Ureter (tissue), 1 donor: ENCODE measurements around the gene HTR1D. TPM values are rescaled to one million over a fixed set of nuclear protein-coding genes. Genes with fewer than 3 reads are reported as not detected.

Experiments
- DNase-seq: peaks from one replicate; pipeline ENCODE4 v3.0.0-alpha.2; 2020; ENCODE audit warnings: low spot score
- total RNA-seq: library from RNA; stranded (reverse); gene quantifications from one replicate; pipeline ENCODE4 v1.2.4, GENCODE V29; 2023
- donor health status: DM: yes; HTN: yes; CAD: no.

Gene HTR1D
- total RNA-seq, 1 donor from 2014 or later = 0.91 TPM

DNA sequence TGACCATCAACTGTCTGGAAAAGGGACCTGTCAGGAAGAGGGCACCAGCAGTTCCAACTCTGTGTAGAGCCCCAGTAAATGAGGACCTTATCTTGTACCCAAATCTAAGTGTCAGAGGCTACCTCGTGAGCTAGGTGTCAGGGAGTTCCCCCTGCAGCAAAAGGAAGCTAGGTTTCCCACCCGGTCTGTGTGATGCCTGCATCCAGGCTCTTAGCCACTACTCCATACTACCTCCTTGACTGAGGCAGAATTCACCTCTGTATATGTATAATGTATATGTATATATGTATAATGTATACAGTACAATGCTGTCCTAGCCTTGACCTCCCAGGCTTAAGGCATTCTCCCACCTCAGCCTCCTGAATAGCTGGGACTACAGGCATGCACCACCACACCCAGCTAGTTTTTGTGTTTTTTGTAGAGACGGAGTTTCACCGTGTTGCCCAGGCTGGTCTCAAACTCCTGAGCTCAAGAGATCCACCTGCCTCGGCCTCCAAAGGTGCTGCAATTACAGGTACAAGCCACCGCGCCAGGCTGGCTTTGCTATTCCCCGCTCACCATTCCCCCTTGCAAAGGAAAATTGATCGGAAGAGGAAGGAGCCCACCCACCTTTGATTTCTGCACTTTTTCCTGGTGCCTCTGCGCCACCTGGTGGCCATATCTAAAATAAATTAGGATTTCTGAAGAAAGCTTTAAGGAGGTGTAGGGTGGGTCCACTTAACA, 32.9 kb downstream of the HTR1D start:
- no peak for DNase-seq

DNA sequence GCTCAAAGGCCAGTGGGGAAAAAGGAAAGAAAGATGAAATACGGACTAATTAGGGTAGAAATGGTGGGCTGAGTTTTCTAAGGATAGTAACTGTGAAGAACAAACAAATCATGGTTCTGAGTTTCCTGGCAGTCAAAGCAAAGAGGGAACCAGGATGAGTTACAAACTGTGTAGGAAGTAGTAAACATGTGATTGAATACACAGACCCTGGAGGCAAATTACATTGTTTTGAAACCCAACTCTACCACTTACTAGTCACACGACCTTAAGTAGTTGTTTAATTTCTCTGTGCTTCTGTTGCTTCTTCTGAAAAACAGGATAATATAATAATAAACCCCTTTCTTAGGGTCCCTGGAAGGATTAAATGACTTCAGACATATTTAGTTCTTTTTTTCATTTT, 37.4 kb downstream of the HTR1D start:
- no peak for DNase-seq

DNA sequence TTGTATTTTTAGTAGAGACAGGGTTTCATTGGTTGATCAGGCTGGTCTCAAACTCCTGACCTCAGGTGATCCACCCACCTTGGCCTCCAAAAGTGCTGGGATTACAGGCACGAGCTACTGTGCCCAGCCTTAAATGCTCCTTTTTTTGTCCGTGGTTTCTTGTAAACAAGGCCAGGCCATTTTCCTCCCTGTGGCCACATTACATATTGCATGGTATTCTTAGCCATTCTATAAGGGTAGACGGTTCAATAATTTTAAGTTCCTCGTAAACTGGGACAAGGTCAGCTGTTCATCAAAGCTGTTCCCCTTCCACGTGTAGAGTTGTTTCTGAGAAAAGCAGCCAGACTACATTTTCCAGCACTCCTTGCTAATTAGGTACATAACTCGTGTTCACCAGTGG, 38.4 kb downstream of the HTR1D start:
- no peak for DNase-seq

DNA sequence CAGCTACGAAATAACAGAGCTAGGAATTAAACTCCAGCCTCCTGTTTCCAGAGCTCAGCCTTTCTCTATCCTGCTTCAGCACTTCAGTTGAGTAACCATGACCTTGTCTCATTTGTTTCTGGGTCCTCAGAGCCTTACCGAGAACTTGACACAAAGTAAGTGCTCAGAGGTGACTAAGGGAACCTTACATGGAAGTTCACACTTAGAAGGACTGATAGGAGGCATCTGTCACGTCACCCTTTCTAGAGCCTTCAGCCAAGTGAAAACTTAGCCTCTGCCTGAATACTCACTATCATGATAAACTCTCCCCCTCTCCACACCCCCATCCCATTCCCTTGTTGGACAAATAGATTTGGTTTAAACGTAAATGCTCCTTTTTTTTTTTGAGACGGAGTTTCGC, 38.9 kb downstream of the HTR1D start:
- no peak for DNase-seq

DNA sequence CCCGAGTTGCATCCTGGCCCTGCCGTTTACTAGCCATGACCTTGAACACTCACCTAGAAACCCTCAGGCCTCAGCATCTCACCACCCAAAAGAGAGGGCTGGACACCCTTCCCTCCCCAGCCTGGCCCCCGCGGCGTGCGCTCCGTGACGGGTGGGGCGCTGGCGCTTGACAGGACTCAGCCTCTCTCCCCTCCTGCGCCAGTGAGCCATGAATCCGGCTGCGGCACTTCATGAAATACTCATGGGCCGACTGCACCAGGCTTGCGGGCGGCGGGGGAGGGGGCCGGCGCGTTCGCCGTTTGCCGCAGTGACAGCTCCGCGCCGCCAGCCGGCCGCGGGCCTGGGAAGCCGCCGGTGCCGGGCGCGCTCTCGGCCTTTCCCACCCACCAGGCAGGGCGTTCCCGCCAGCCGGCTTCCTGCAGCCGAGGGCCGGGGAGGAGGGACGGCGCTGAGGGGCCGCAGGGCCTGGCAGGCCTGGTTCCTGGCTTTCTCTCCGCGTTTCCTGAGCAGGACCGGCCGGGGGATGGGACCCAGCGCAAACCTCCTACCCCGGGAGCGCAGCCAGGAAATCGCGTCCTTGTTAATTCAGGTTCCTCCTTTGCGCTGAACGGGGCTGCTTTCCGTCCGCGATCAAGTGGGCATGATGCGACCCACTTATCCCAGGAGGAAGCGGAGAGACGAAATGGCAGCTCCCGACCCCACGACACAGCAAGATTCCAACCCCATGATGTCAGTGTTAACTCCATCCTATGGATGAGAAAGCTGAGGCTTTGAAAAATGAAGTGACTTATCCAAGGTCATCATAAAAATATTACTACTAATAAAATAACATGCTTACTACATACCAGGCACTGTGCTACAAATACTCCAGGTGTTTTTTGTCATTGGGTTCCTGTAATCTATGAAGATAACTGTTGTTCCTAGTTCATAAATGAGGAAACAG, 39.6 kb downstream of the HTR1D start:
- peak; percentile 82 for DNase-seq

DNA sequence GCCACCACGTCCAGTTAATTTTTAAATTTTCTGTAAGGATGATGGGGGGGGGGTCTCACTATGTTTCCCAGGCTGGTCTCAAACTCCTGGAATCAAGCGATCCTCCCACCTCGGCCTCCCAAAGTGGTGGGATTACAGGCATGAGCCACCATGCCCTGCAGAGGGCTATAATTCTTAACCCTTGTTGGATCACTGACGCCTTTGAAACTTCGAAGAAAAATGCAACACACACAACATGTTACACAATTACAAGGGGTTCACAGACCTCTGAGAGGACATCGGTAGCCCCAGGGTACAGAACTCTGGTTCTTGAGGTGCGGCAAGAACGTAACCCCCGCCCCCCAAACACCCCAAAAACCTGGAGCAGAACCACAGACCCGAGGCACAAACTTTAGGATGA, 40.3 kb downstream of the HTR1D start:
- no peak for DNase-seq

DNA sequence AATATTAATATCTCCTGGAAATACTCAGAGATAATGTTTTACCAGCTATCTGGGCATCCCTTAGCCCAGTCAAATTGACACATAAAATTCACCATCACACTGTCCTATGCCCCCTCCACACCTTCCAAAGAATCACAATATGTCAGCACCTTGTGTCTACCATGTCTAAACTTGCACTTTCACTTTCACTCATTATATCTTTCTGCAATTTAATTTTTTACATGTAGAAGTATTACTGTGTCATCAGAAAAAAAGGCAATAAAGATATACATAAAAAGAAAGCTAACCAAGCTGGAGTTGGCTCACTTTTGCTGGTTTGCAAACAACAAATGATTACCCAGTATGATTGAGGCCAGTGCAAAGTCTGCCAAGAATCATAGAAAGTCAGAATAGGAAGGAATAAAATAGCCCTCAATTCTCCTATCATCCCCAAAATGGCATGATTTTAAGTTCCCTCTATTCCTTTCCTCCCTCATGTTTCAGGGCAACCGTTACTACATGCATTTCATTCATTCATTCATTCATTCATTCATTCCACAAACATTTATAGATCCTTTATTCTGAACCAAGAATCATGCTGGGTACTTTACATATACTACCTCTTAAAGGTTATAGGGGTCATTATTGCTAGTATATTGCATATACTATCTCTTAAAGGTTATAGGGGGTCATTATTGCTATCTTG, 42.7 kb downstream of the HTR1D start:
- DNase-seq = no peak

DNA sequence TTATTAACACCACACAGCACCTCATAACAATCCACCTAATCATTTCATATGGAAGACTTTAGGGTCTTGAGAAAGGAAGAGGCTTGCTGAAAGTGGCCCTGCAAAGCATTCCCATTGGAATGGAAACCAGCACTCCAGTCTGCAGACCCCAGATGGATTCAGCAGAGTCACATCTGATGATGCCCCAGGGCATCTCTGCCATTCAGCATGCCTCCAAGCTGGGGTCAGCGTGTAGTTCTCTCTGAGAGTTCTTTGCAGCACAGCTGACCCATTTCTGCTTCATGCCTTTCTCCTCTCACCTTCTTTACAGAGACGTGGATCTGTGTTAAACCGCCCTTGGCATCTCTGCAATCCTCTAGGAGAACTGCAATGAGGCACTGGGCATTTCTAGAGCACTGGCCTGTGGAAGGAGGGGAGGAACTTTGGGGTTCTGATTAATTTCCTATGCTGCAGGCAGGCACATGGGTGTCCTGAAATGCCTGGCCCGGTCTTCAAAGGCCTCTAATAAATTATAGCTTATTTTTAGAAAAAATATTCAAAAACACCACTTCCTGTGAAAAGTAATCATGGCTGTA, 46.0 kb downstream of the HTR1D start:
- no peak for DNase-seq

DNA sequence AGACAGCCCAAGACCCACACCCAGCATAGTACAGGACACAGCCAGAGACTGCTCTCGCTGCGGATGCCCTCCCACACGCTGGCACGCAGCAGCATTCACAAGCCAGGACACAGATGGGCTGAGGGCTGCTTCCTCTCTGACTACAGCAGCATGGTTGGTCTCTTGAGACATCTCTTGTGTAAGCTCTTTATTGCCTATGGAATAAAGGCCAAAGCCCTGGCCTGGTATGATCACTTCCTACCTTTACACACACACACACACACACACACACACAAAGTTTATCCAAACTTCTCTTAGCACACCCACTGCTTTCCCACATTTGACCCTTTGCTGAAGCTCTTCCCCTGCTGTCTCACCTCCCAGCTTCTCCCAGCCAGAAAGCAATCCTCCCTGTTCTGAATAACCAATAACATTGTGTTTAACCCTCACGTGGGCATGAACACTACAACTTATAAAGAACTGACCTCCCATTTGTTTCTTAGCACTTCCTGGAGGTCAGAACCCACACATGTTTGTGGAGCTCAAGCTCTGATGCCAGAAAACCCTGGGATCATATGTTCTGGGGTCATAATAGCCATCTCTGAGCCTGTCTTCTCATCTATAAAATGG, 47.5 kb downstream of the HTR1D start:
- DNase-seq = peak; percentile 70

DNA sequence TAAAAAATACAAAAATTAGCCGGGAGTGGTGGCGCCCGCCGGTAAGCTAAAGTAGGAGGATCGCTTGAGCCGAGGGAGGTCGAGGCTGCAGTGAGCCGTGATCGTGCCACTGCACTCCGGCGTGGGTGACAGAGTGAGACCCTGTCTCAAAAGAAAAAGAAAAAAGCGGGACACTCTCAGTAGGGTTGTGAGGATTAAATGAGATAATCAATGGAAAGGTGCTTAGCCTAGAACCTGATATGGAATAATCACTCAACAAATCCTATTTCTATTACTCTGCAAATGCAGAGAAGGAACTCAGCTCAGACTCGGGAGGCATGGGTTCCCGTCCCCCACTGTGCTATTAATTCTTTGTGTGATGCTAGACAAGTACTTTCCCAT, 48.1 kb downstream of the HTR1D start:
- DNase-seq = no peak

DNA sequence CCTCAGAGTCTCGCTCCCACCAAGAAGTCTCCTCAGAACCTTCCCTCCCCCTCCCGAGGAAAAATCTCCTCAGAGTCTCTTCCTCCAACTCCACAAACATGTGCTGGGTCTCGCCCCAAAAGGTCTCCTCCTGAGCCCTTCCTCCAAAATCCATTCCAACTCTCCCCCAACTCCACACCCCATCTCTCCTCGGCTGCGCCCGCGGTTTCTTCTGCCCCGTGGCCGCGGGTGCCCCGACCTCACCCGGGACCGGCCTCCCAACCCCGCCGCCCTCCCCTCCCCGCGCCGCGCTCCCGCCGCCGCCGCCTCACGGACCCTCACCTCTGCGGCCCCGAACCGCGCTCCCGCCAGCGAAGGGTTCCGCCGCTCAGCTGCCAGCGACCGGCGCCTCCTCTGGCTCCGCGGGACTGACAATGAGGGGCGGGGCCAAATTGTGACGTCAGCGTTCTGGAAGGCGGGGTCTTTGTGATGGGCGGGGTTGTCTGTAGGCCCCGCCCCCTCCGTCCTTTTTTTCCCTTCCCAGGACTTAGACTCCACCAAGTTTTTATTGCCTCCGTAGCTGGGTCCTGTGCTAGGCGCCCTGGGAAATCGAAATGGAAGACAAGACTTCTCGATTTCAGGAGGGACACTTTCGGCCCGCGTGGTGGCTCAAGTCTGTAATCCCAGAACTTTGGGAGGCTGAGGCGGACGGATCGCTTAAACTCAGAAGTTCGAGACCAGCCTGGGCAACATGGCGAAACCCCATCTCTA, 48.7 kb downstream of the HTR1D start, which contains the start of gene LUZP1:
TSS of gene LUZP1 (minus strand) at position 412 of the 750 bp plus-strand sequence.
- DNase-seq = peak; percentile 94

DNA sequence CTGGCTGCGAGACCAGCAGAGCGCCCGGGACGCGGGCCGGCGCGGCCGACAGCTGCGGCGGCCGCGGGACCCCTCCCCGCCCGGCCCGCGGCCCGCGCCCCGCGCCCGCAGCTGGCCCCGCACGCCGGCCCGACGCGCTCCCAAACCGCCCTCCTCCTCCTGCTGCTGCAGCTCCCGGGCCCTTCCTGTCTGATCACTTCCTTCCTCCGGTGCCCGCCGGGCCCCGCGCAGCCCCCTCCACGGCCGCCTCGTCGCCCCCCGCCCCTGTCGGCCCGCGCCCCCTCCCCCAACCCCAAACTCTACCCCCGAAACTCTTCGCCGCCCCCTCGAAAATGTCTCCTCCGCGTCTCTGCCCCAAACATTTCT, 49.2 kb downstream of the HTR1D start:
- DNase-seq = no peak

DNA sequence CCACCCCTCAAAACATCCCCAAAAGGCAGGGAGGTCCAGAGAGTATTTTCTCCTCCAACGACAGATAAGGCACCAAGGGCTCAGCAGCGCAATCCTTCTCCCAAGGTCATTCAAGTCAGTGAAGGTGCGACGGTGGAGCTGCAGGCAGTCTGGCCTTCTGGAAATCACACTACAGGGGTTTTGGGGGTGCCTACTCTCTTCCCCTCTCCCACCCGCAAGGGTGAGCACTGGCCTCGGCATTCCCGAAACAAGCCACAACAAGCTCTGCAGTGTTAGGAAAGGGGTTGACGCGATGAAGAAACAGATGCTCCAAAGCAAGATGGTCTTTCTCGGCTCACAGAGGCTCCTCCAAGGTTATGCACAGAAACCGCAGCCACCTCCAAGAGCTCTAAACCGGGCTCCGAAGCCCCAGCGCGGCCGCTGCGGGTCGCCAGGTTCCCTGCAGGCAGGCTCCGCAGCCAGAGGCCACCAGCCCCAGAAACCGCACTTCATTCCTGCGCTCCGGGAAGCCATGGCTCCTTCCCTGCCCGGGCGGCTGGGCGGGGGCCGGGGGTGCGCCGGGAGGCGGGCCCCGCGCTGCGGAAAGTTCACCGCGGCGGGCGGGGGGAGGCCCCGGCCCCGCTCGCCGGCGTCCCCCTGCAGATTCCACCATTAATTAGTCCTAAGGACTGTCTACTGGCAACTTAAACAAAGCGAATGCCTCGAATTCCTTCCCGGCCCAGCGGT, 49.8 kb downstream of the HTR1D start:
- DNase-seq = peak; percentile 57

DNA sequence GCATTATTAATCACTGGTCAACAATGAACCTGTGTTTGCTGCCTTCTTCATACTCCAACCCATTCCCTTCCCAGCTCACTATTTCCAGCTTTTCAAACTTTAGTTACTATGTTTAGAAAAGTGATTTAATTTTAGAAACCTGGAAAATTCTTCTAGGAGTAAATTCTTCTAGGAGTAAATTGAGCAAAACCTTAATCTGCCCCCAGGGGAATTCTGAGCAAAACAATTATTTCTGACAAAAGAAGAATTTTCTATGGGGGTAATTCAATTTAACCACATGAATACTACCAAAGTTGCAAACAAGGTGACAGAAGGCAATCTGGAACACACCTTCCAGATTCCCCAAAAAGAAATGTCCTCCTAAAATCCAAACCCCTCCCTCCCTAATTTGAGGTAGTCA, 50.4 kb downstream of the HTR1D start:
- no peak for DNase-seq

DNA sequence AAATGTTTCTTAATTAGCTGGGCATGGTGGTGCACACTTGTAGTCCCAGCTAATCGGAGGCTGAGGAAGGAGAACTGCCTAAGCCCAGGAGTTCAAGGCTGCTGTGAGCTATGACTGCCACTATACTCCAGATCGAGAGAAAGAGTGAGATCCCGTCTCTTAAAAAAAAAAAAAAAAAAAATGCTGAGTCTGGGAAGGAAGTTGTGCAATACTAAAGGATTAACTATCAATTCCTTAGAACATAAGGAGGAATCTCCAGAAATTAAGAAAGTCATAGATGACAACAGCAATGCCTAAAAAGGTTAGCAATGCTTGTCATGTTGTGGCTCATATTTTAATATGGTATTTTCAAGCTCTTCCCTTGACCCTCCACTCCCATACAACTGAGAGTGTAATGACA, 53.9 kb downstream of the HTR1D start:
- peak; percentile 0 for DNase-seq

DNA sequence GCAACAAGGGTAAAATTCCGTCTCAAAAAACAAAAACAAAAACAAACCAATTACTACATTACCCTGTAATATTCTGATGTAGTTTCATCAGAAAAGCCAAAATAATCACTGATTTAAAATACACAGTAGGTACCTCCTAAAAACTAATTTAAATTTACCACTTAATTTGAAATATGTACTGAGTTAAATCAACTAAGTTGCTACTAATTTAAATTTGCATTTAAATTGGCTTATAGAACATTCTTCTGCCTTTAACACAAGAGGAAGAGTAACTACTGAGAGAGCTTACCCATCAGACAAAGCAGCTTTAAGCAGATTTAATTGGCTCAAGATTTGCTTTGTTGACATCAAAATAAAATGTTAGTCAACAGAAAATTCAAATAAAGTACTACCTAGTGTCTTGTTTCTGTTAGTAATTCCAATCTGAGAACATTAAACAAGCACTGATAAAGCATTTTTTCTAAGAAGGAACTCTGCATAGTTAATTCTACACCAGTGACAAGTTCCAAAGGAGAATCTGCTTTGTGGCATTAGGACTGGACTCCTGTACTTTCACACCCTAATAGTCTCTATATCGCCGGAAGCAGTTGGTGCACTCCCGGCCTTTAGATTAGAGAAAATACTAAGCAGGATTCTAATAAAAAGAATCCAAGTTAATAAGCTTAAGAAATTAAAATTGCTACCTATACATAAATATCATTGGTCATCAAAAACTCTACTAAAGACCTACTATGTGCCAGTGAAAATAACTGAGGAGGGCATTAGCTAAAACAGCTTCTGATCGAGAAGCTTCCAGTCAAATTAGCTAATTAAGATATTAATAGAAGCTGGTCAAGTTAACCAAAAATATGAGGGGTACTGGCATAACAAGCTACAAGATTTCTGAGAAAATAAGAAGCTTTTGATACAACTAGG, 57.1 kb downstream of the HTR1D start:
- DNase-seq = no peak

DNA sequence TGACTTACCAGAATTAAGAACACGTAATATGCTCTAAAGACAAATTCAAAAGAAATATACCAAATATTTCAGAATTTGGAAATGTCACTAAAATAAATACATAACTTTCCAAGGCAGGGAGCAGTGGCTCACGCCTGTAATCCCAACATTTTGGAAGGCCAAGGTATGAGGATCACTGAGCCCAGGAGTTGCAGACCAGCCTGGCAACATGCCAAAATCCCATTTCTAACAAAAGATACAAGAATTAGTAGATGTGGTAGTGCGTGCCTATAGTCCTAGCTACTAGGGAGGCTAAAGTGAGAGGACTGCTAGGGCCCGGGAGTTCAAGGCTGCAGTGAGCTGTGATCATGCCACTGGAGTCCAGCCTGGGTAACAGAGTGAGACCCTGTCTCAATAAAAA, 60.4 kb downstream of the HTR1D start:
- no peak for DNase-seq

DNA sequence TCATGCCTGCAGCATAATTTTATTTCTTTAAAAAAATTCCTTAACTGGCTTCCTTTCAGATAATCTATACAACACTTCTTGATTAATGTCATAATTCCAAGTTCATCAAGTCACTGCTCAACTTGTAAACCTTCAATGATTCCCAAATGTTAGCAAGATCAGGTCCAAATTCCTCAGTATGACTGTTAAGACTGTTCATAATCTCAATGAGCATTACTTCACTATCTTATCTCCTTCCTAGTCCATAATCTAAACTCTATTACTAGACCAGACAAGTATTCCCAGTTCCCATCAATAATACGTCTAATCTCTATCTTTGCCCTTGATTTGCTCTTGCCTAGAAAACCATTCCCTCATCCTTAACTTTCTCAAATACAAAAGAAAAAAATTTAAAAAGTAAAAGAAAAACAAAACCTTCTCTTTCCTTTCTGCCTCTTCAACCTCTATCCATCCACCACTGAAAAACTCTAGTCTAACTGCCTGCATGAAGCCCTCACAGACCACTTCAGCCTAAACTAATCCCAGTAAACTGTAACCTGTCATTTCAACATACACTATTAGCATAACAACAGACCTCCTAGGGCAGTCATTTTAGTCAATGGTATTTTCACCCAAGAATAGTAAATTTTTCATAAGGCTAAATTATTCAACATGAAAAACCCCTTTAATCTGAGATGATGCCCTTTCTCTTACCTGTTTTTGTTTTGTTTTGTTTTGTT, 64.2 kb downstream of the HTR1D start:
- no peak for DNase-seq

DNA sequence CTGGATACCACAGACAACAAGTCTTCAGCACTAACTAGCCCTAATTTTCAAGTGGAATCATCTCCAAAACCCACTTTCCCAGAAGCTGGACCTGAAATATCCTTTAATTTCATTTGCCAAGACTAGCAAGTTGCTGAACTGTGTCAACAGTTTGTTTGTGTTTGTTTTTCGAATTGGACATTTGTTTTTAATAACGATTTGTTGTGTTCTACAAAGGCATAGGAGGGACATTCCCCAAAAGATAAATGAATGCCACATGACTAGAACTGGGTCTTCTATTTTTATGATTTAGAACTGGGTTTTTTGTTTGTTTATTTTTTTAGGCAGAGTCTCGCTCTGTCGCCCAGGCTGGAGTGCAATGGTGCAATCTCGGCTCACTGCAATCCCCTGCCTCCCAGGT, 66.6 kb downstream of the HTR1D start:
- no peak for DNase-seq
